ENCODE data around the gene KCTD1.

Gene KCTD1

DNA sequence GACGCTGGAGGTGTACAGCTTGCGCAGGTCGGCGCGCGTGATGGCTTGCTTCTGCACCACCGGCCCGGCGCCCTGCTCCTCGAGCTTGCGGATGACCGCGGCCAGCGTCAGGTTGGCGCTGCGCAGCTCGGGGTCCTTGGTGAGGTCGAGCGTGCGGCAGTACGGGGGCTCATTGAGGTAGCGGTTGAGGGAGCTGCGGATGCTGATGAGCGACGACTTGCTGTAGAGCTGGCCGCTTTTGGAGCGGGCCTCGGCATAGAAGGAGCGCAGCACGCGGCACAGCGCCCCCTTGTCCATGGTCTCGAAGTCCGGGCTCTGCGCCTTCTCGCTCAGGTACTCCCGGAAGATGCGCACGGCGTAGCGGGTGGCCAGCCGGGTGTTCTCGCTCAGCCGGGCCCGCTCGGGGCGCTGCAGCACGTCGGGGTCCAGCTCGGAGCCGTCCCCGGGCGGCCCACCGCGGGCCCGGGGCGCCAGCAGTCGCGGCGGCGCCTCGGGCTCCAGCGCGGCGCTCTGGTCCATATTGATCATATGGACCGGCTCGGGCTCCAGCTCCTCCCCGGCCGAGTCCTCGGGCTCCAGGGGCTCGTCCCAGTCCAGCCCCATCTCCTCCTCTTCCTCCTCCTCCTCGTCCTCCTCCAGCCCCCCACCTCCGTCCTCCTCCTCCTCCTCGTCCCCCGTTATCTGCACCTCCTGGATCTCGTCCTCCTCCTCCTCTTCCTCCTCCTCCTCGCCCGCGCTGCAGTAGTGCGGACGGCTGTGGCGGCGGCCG, 523 bp downstream of the KCTD1 start:
- no peak for DNase-seq

DNA sequence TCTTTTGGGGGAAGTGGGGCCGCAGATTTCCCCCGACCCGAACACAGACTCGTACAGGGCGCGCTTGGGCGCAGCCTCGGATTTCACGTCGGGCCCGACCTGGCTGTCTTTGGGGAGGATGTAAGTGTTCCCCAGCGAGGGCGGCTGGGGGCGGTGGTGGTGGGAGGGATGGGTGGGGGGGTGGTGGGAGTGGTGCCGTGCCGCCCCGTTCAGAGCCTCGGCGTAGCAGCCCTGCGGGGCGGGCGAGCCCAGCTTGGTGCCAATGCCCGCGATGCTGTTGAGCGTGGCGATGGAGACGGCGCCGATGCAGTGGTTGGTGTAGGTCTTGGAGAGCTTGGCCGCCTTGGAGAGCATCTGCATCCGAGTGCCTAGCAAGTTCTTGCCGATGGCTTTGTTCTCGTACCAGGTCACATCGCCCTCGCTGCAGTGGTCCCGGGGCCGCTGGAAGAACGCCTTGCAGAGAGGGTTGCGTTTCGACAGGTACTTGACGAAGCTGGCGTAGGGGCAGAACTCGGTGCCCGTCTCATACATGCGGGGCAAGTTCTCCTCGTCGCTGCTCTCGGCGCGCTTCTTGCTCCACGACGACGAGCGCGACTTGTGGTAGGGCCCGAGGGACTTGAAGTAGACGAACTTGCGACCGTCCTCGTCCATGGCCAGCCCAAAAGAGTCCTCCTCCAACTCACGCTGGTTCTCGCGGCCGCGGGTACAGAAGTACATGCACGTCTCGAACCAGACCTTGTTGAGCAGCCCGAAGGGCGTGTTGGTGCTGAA, 1.3 kb downstream of the KCTD1 start:
- DNase-seq: no peak

DNA sequence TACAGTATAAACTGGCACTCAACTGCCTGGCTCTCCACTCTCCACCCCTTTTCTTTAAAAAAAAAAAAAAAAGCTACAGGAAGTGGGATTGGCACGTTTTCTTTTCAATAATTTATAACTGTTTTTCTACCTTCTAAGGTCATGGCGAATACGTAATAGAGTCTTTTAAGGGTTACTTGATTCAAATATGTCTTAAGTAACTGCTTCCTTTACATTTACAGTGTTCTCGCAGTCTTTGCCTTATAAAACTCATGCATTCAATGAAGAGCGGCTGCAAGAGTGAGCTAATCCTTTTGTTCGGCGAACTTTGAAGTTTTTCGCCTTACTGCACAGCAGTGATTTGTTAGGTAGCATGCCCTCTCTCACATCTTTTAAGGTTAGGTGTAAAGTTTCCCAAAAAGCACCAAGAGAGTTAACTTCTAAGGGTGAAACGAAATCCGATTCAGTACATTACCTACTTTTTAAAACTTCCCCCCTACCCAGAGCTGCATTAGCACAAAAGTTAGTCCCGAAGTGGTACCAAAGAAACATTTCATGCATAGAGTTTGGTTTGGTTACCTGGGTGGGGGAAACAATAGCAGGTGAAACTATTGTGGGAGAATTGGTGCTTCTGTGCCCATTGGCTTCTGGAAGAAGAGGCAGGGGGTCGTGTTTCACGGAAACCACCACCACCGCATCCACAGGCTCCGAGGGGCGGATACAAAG, 2.0 kb downstream of the KCTD1 start:
- no peak for DNase-seq

DNA sequence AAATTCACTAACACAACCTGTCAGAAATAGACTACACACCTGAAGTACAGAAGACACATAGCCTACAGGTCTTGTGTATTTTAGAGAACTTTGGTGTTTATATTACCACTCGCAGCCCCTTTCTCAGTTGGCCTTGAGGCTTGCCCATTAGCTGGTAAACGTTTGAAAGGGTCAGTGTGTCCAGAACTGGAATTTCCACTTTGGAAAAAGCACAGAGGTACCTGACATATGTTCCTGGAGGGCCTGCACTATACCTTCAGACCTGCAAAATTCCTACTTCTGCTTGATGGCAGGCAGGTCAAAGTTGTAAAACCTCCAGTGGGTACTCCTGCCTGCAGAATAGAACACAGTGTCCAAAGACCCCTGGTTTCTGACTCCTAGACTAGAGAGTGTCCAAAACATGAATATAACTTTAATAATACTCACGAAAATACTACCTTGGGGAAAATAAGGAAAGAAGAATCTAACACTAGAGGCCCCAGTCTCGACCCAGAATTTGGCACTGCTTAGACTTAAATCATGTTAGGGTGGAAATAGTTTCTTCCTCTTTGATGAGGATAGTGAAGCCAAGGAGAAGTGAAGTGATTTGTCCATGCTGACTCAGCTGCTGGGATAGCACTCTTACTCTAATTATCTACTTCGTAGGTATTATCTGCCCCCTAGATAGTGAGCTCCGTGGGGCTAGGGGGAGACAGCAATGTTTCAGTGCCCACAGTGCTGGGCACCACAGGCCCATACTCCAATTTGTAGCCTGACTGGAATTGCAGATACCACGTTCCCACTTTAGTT, 2.8 kb downstream of the KCTD1 start:
- DNase-seq: no peak

DNA sequence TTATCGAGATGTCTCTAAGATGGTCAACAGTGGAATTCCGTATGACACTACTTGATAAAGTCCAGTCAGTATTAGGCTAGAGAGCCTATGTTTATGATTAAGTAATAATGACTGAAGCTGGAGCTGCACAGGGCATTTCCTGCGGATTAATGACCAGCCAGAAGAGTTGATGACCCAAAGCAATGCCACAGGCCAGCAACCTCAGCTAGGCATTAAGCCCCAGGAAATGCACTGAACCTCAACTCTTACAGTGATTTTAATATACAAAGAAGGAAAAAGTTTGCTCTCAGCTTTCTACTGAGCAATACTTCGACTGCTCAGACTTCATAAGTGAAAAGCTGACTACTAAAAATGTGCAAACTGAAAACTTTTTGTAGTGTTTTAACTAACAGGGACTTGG, 3.9 kb downstream of the KCTD1 start:
- DNase-seq: no peak

DNA sequence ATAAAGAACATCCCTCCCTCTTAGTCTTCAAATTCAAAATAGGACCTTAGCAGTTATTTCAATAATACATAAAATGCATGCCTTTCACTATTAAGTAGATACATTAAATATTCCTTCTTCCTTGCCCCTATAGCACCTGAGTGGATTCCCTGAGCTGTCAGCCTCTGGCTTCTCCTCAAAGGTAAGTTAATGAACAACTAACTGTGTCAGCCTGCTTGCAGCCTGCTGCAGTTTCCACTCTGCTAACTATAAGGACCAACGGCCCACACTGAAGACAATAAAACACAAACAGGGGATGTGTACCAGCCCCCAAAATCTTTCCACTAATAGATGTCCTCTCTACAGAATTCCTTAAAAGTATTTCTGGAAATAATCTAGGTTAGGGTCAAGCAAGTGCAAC, 5.0 kb downstream of the KCTD1 start:
- DNase-seq: no peak

DNA sequence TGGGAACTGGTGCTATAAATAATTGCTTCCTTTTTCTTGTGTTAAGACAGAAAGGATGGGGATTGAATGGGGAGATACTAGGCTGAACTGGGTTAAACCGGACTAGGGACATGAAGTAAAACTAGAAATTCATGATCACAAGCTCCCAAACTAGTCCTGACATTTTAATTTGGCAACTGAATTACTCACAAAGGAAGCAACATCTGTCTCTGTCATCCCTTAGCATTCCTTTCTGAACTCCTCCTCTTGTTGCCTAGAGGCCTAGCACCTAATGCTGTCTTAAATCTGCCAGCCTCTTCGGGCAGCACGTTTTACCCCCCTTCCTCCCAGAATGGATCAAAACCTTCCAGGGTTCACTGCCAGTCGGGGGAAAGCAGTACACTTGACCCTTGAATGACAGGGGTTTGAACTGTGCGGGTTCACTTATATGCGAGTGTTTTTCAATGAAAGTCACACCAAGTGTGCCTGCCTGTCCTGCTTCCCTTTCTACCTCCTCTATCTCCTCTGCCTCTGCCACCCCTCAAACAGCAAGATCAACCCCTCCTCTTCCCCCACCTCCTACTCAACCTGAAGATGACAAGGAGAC, 8.2 kb downstream of the KCTD1 start:
- DNase-seq: no peak

DNA sequence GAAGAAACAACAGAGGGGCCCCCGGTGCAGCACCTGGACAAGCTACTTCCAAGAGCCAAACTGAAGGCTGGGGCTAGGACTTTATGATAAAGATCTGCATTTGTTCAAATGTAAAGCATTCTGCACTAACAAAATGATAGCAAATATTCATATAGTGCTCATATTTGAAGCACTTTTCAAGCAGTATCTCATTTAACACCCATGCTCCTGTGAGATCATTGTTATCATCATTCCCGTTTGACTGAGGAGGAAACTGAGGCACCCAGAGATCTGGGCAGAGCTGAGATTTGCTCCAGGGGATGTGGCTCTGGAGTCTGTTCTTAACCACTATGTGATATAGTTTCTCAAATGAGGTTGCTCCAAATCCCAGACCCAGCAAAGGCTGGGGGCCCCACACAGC, 9.8 kb downstream of the KCTD1 start:
- no peak for DNase-seq

DNA sequence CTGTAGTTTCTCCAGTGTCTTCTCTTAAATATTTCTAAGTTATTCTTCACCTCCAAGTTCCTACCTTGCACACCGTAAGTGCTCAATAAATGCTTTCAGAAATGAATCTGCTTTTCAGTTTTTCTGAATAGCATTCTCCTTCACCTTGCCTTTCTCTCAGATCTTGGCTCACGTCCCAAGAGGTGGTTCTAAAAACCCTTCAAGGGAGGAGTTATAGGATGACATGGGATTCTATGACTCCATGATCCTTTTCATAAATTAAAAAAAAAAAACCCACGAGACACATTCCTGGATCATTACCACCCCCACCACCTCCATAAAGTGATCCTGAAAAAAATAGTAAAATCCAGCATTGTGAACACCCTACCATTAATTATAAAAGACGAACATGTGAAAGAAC, 11.7 kb downstream of the KCTD1 start:
- DNase-seq: no peak

DNA sequence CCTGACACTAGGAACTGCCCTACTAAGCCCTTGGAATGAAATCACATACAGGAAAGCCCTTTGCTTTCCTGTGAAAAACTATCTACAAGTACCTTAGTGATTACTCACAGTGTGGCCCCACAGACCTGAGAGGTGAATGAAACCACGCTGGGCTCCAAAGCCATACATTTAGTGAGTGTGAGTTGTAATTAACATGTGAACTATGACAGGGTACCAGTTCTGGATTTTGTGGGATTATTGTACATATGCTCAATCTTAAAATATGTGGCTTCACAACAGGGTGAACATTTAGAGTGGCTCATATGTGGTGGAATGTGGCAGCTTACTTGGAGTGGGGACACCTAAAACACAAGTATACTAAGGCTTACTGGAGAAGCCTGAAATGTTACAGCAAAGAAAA, 12.3 kb downstream of the KCTD1 start:
- DNase-seq: no peak

DNA sequence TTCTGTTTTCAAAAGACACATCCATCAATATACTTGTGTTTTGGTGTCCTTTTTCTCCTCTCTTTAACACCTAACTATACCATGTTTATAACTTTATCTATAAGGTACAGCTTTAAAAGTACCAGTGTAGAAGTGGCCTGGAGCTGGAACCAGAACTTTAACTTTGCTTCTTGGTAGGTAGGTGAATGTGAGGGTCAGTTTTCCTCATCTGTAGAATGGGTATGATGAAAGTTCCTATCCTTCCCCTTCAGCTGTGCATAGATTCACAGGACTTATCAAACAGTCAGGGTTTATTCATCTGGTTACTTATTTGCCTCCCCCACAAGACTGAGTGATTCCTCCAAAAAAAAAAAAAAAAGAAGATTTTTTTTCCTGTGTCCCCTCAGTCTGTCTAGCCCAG, 12.7 kb downstream of the KCTD1 start:
- no peak for DNase-seq

DNA sequence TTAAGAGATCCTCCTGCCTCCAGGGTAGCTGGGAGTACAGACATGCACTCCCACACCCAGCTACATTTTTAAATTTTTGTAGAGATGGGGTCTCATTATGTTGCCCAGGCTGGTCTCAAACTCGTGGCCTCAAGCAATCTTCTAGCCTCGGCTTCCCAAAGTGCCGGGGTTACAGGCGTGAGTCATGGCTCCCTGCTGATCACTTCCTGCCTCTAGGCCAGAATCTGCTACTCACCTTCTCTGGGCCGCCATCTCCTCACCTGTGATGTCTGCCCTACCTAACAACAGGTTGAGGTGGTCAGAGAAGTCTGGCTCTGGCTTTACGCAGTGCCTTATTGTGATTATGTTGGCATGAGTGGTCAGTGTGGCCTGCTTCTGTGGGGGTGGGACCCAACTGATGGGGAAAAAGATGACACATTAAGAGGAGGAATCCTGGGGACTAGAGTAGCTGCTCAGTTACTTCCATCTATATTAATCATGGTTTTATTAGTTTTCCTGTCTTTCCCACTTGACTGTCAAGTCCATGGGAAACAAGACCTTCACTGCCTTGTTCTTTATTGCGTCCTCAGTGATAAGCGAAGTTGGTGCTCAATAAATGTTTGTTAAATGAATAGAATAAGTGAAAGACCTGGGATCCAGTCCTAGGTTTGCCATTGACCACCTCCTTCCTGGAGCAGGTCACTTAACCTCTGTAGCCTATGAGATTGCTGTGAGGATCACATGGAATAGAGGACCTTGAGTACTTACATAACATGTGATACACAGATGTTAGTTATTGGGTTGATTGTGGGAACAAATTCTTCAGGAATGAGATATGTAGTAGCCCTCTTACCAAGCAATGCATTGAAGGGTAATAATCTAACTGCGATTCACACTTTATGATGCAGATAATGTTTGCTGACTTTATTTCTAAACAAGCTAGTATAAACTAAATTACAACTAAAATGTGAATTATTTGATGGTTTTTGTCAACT, 15.7 kb downstream of the KCTD1 start:
- no peak for DNase-seq

DNA sequence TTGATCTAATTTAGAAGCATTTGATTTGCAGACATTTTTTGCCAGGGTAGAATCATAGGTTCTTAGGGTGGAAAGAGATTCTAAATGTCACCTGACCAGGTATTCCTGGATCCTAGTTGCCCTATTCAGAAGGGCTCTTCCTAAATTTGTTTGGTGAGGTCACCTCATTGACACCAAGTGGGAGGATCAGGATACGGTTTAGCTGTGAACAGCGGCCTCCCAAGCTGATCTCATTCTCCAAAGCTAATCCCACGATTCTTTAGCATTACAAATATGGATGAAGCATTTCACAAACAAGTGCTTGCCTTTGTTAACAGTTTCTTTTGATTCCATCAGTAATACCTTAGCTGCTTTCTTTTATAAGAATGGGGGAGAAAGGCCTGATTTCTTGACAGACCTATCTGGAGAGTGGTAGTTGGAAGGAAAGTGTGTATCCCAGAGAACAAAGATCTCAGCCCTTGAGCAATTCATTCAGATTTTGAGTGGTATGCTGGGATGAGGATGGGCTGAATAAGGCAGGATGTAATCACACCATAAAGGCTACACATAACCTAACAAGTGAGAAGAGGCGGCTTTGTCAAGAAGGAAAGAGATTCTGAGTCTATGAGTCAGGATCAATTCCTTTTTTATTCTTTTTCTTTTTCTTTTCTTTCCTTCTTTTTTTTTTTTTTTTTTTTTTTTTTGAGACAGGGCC, 16.6 kb downstream of the KCTD1 start:
- no peak for DNase-seq

DNA sequence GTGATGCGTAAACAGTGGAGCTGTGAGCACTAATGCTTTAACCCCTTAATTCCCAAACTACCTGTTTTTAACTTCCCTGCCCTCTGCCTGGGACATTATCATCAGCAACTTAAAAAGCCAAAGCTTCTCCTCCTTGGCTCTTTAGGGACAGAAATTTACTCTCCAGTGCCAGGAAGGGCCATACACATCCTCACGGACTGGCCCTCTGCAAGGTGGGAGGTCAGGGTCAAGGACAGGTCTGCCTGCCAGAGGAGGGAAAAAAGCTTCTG, 21.5 kb downstream of the KCTD1 start:
- no peak for DNase-seq

DNA sequence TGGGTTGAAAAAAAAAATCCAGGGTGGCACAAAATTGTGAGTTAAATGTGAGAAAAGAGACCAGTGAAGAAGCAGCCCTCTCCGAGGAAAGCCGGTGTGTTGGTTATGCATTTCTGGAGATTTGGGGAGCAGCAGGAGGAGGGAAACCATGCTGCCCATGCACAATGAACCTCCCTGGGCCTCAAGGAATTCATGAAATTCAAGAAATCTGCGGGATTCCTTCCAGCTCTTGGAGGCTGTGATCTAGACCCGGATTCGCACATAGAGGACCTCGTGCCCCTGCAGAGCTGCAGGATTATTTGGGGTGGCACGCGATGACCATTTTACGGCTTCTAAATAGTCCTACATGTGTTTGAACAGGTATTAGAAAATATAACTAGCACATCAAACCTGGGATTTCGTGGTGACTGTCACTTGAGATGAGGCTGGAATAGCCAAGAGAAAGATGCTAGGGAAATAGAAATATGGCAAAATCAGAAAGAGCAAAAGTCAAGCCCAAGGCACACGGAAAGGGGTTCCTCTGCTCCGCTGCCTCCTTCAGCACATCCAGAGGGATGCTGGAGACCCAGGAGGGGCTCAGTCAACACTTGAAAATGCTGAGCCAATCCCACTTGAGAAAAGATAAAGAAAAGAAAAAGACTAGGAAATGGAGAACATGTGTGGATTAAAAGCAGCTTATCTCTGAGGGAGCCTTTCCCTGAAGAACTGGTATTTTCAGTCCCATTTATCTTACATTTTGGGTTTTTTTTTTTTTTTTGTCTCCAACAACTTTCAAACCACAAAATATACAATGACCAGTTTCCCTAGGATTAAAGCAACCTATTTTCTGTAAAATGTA, 22.0 kb downstream of the KCTD1 start:
- no peak for DNase-seq

DNA sequence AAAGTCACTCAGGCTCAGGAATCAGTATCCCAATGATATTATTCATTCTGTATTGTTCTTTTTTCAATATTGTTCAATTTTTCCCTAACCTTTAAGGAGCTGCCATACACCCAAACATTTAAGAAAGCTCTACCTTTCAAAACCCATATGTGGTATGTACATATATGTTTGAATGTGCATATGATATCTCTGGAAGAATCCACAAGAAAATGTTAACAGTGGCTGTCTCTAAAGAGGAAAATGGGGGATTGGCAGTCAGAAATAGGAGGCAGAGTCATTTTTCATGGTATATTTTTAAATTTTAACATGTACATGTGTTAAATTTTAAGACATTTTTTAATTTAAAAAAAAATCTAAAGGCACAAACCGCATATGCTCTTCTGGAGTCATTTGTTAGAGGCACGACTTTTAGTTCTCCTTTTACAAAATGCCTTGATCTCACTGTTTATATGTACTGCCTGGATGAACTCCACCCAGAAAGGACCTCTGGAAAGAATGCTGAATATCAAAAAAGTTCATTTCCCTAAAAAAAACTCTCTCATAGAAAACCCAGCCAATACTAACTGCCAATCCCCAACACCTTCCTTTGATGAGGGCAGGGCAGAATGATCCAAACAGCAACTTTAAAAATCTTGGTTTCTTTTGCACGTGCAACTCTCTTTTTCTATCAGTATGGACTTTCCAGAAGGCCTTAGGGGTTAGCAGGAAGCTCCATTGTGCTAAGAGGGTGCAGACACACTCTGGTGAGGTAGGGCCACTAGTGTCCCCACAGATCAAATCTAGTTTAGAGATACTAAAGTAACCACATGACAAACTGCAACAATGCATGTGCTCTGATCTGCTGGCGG, 23.6 kb downstream of the KCTD1 start:
- no peak for DNase-seq

DNA sequence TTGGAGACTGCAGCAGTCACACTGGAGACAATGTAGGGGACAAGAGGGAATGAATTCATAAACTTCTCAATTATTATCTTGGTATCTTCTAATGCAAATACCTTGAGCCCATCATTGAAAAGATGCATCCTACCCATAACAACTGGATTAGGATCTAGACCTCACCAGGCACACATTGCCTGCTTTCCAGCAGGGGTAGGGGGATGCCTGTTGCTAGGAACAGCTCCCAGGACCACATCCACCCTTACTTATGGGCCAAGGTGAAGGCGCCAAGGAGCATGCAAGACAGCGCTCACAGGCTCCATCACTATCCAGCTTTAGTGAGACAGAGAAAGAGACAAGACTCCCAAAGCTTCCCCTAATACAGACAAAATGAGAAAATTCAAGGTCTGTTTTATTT, 24.4 kb downstream of the KCTD1 start:
- DNase-seq: no peak

DNA sequence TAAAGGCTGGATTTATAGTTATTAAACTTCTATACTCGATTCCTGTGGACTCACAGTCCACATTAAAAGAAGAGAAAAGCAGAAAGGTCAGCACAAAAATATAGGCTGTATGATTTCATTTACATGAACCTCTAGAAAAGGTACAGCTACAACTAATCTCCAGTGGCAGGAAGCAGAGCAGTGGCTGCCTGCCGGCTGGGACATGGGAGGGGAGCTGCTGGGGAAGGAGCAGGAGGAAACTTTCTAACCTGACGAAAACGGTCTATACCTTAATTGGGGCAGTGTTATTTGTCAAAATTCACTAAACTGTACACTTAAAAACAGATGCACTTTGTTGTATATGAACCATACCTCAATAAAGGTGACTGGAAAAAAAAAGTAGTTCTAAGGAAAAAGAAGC, 26.7 kb downstream of the KCTD1 start:
- DNase-seq: no peak

DNA sequence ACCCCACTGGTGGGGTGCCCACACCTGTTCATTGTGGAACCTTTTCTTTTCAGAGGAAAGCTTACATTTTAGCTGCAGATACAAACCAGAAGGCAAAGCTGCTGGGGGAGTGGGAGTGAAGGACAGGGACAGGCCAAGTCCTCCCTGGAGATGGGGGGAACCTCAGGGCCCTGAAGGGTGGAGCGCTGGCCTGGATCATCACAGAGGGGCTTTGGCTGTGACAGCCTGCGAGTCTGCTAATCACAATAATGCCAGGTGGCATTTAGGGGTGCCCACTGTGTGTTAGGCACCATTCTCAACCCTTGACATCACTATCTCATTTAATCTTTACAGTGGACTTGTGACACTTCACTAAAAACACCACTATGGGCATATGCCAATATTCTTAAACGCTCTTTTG, 27.4 kb downstream of the KCTD1 start:
- no peak for DNase-seq
